Raji (cell line): ENCODE data around the gene SMCO4.

Experiments used
- POLR2A ChIP-seq: IDR thresholded peaks from 2 replicates; pipeline ENCODE4 v1.6.1; 2011; ENCODE audit warnings: low read depth, low read length, control low read depth; ENCODE audit not compliant: insufficient read depth

SMCO4 gene

GRCh38 chr11:93481279-93481678 lies 61.9 kb downstream of the SMCO4 start:
- no peak for TF ChIP-seq POLR2A

GRCh38 chr11:93480756-93481155 lies 62.4 kb downstream of the SMCO4 start:
- TF ChIP-seq POLR2A, result no peak

GRCh38 chr11:93480256-93480655 lies 62.9 kb downstream of the SMCO4 start:
- TF ChIP-seq POLR2A, result no peak

GRCh38 chr11:93478841-93479240 lies 64.3 kb downstream of the SMCO4 start:
- no peak for TF ChIP-seq POLR2A

- no peak for TF ChIP-seq POLR2A
Measured at GRCh38 chr11:93477684-93478234, 65.4 kb downstream of the SMCO4 start.

GRCh38 chr11:93476796-93477195 lies 66.4 kb downstream of the SMCO4 start:
- TF ChIP-seq POLR2A, result no peak

- TF ChIP-seq POLR2A, result no peak
Measured at GRCh38 chr11:93474123-93474522, 69.1 kb downstream of the SMCO4 start.

DNA sequence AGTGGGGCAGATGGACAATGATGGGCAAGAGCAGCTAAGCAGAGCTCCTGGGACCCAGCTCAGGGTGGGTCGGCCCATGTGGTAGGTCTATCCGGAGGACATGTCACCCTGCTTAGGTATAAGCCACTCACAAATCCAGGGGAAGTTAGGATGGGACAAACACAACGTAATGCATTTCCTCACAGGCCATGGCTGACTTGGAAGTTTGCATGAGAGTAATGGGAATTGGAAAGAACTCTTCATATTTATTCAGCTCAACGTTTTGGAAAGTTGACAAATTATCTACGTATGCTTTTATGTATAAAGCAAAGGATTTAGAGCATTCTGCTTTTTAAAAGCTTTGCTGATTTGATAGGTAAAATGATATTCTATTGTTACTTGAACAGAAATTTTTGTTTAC lies 74.9 kb downstream of the SMCO4 start:
- no peak for TF ChIP-seq POLR2A

GRCh38 chr11:93467054-93467453 lies 76.1 kb downstream of the SMCO4 start:
- TF ChIP-seq POLR2A, result no peak

DNA sequence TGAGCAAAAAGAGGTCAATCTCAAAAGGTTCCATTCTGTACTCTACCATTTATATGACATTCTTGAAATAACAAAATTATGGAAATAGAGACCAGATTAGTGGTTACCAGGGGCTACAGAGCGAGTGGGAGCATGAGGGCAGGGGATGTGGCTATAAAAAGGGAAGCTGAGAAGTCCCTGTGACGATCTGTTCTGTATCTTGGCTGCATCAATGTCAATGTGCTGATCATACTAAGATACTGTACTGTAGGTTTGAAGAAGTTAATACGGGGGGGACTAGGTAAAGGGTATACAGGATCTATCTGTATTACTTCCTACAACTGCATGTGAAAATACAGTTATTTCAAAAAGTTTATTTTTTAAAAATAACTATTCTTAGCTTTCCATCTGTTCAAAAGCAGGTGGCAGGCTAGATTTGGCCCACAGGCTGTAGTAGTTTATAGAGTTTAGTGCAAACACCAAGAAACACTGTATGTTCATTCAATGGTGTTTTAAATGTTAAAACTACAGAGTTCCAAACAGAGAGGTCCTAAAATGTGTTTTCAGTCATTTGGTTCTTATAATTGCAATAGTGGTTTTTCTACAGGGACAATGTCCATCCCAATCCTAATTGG lies 78.2 kb downstream of the SMCO4 start:
- TF ChIP-seq POLR2A, result no peak

GRCh38 chr11:93458286-93458685 lies 84.9 kb downstream of the SMCO4 start:
- no peak for TF ChIP-seq POLR2A

DNA sequence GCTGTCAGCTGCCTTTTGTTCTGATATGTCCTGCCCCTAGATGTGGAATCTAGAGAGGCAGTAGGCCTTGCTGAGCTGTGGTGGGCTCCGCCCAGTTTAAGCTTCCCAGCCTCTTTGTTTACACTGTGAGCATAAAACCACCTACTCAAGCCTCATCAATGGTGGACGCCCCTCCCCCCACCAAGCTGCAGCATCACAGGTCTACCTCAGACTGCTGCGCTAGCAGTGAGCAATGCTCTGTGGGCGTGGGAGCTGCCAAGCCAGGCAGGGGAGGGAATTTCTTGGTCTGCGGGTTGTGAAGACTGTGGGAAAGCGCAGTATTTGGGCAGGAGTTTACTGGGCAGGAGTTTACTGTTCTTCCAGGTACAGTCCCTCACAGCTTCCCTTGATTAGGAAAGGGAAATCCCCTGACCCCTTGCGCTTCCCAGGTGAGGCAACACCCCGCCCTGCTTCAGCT lies 98.5 kb downstream of the SMCO4 start:
- TF ChIP-seq POLR2A, result no peak

DNA sequence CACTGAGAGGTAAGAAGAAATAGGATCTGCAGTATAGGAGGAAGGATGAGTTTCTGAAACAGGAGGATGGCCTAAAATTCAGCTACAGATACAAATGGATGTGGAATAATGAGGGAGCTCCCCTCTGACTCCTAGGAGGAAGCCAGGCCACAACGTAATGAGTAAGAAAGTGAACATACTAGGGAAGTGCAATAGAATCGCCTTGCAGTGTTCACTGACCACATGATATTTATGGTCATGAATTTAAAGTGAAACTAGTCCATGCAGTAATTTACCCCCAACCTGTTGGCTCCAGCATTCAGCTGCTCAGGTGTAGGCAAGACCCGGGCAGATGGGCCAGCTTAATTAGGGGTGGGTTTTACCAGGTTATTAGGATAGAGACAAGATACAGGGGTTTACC lies 110.9 kb downstream of the SMCO4 start:
- no peak for TF ChIP-seq POLR2A
